ENCODE results near the gene IL12B. TPM values are rescaled to one million over a fixed set of nuclear protein-coding genes. Genes with fewer than 3 reads are reported as not detected.

Gene IL12B
- not detected in 2 replicates for total RNA-seq

DNA sequence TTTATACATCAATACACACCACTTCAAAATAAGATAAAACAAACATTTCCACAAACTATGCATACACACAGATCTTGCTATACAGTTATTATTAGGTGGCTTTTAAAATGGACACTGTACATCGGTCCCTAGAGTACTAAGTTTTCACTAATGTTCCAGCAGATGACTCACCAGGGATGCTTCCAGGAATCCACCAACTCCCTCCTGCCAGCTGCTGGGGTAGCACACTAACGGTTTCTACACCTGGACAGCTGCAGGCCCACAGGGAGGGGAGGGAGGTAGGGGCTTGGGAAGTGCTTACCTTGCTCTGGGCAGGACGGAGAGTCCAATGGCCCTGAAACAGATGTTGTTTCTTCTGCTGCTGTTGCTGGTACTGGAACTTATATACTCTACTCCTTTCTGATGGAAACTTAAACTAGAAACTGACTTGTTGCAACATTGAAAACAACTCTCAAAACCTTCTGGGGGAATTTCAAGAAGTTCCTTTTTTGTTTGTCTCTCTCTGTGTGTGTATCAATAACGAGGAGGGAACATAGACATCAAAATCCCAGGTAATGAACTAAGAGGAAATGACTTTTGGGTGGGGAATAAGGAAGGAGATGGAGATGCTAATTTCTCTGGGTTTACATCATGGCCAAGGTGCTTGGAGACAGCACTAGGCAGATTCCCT is at the start of gene IL12B:
IL12B (minus strand) TSS at position 357 of the 670 bp plus-strand sequence. CDS start 3,705 bp downstream, outside the sequence.

Other genes with a start within 250 kb of the IL12B start
- 2.5 and 3.3 TPM in 2 replicates for gene EBF1, start 230.6 kb downstream of the IL12B start, total RNA-seq
- 34.7 and 46.6 TPM in 2 replicates for gene RNF145, start 120.9 kb downstream of the IL12B start, total RNA-seq
- gene UBLCP1, start 67.2 kb downstream of the IL12B start, total RNA-seq = 9.6 and 16.8 TPM in 2 replicates

All from dermis lymphatic vessel endothelial cell (primary cell).